Camera-type eye (tissue), 1 donor: ENCODE data around the gene SPDYE16. TPM values are rescaled to one million over a fixed set of nuclear protein-coding genes. Genes with fewer than 3 reads are reported as not detected.

ENCODE experiments used
- total RNA-seq: library from RNA; depleted of rRNA; stranded (reverse); fragments of >200 nt; gene quantifications from one replicate; pipeline ENCODE4 v1.2.3, GENCODE V29; 2014

Gene SPDYE16
- 1.2 TPM for total RNA-seq

GRCh38 chr7:76543197-76543596 is at the start of gene SPDYE16:
SPDYE16 (minus strand) TSS chr7:76543297; CDS start chr7:76541459, 1,838 bp downstream.

GRCh38 chr7:76509931-76510877 is 32.9 kb downstream of the SPDYE16 start, which contains the start of gene UPK3B:
UPK3B (plus strand) TSS chr7:76510552; CDS start chr7:76510653, 101 bp downstream.

Other genes starting within 250 kb of the SPDYE16 start
- 70.6 TPM for gene HSPB1, start 240.6 kb downstream of the SPDYE16 start, total RNA-seq
- gene YWHAG, start 184.3 kb downstream of the SPDYE16 start, total RNA-seq, result 122 TPM
- 1.5 TPM for gene SSC4D, start 133.6 kb downstream of the SPDYE16 start, total RNA-seq
- gene ZP3, start 118.3 kb downstream of the SPDYE16 start, total RNA-seq, result 0.82 TPM
- 11.1 TPM for gene DTX2, start 81.6 kb downstream of the SPDYE16 start, total RNA-seq
- gene UPK3B, start 32.7 kb downstream of the SPDYE16 start, total RNA-seq, result 0.99 TPM
- gene POMZP3, start 84.0 kb upstream of the SPDYE16 start, total RNA-seq, result 6.3 TPM